ENCODE results near the gene RYR2. TPM values are rescaled to one million over a fixed set of nuclear protein-coding genes. Genes with fewer than 3 reads are reported as not detected.

RYR2 gene
- total and polyA plus RNA-seq, 2 of the 8 experiments (the other 6 are each of a cell fraction or from before 2014, with no cell fraction given): 1.3 to 4.4 TPM

GRCh38 chr1:237416924-237417655 is 375.1 kb downstream of the RYR2 start (continued):
- TF ChIP-seq KDM4A (IDR thresholded peaks at IDR 0.05; ENCODE audit: low read depth, low read length, severe bottlenecking) (no peak), TBP (IDR thresholded peaks at IDR 0.05; ENCODE audit: low read depth, low read length) (no peak), SIN3A (conservative IDR thresholded peaks at IDR 0.05 in 1 of 2, IDR thresholded peaks at IDR 0.05 in 1 of 2; ENCODE audit: low read depth in 1 of 2, low read length in 2 of 2) (no peak), TCF12 (IDR thresholded peaks at IDR 0.05; ENCODE audit: low read depth, low read length) (no peak), RAD21 (IDR thresholded peaks at IDR 0.05 in 1 of 2, conservative IDR thresholded peaks at IDR 0.05 in 1 of 2; ENCODE audit: low read depth in 2 of 2, low read length in 2 of 2) (no peak)
